ENCODE measurements around the gene ZRANB2.

DNA sequence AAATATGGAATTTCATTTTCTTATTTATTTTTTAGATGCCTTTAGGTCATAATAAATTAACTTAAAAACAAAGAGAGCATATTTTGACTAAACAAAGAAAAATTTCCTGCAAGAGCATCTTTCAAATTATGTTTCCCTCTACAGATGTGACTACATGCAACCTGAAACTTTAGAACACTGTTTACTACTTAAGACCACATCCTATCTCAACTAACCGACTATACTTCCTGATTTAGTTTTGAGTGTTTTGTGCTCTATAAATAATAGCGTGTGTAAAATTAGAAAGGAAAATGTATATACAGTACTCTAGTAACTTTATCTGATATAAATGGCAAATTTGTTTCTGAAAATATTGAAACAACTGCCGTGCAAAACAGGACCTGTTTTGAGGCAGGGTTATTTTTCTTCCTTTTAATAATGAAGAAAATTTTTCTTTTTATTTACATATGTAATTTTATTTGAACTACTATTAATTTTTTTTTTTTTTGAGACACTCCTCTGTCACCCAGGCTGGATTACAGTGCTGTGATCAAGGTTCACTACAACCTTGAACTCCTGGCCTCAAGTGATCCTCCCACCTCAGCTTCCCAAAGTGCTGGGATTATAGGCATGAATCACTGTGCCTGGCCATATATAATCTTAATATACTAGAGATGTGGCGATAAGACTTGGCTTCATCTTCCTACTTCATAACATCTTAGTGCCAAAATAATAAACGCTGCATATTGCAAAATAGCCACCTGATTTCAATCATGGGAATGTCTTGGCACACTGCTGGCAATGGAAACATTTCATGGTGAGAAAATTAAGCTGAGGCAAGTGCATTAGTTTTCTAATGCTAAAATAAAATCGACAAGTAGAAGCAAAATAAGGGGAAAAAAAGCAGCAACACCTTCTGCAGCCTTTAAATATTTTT lies 12.3 kb downstream of the ZRANB2 start:
- TF ChIP-seq, protein P1, sequence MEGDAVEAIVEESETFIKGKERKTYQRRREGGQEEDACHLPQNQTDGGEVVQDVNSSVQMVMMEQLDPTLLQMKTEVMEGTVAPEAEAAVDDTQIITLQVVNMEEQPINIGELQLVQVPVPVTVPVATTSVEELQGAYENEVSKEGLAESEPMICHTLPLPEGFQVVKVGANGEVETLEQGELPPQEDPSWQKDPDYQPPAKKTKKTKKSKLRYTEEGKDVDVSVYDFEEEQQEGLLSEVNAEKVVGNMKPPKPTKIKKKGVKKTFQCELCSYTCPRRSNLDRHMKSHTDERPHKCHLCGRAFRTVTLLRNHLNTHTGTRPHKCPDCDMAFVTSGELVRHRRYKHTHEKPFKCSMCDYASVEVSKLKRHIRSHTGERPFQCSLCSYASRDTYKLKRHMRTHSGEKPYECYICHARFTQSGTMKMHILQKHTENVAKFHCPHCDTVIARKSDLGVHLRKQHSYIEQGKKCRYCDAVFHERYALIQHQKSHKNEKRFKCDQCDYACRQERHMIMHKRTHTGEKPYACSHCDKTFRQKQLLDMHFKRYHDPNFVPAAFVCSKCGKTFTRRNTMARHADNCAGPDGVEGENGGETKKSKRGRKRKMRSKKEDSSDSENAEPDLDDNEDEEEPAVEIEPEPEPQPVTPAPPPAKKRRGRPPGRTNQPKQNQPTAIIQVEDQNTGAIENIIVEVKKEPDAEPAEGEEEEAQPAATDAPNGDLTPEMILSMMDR (IDR thresholded peaks at IDR 0.05; ENCODE audit: low read depth, low read length): no peak
- TF ChIP-seq POLR2A (IDR thresholded peaks at IDR 0.05; ENCODE audit: extremely low read depth, insufficient read length): no peak
- TF ChIP-seq MAX (IDR thresholded peaks at IDR 0.05; ENCODE audit: low read depth, low read length): no peak
- no peak for TF ChIP-seq MYC (IDR thresholded peaks at IDR 0.05; ENCODE audit: low read depth, low read length)

Data from NB4 (cell line).